H1 (cell line): ENCODE results near the gene EPHB6. TPM values are rescaled to one million over a fixed set of nuclear protein-coding genes. Genes with fewer than 3 reads are reported as not detected.

Experiments used
- HDAC6 ChIP-seq: IDR thresholded peaks from one replicate; pipeline ENCODE4 v1.7.1; 2012; ENCODE audit warnings: low read depth, mild to moderate bottlenecking, inconsistent platforms, low read length, moderate library complexity
- KDM5A ChIP-seq: fragments of 200-600 bp; IDR thresholded peaks from 2 replicates; pipeline ENCODE4 v1.7.1; 2012; ENCODE audit warnings: mild to moderate bottlenecking, low read length, inconsistent platforms, mixed read lengths
- polyA plus RNA-seq, 7 experiments: library from polyadenylated mRNA; depleted of rRNA in 3 of 7; stranded (reverse) in 5 of 7; unstranded in 2 of 7; fragments of >200 nt in 5 of 7; fragments of 200-250 nt in 2 of 7; gene quantifications; 1 replicate in 5 of 7; 2 replicates in 1 of 7; 4 replicates in 1 of 7; pipeline versions ENCODE4 v1.2.1 to v1.2.3, GENCODE V29; 2011 to 2013; ENCODE audit warnings: missing spikeins in 2 of 7, mixed read lengths in 2 of 7
- total RNA-seq: library from RNA; stranded (reverse); fragmentation: NEBNext Ultra II Directional; extraction: Animal tissue kit (Norgen Biotek cat#: 25700); gene quantifications from 2 replicates; pipeline ENCODE4 v1.2.1, GENCODE V29; 2021

Gene EPHB6
- total and polyA plus RNA-seq, 2 of the 8 experiments (the other 6 are each of a cell fraction or from before 2014, with no cell fraction given), result 19.7 TPM

DNA sequence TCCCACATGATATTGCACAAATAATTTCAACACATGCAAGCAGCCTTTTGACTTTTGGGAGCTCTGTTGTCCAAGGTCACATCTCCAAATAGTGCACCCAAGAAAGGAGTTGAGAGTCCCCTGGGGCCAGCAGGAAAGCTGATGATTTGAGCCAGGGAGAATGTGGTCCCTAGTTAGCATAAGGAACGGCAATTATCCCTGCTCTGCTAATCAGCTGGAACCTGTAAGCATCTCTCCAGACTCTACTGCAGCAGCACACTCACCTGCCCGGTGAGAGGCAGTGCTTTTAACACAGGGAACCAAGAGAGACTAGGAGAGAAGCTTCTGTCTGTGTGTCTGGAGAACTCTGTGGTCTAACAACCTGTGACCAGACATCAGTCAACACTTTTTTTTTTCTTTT lies 61.6 kb downstream of the EPHB6 start (continued):
- TF ChIP-seq KDM5A (no peak), HDAC6 (no peak)
